Fibroblast of lung (primary cell): ENCODE measurements around the gene FHIT. TPM values are rescaled to one million over a fixed set of nuclear protein-coding genes. Genes with fewer than 3 reads are reported as not detected.

Source experiments
- DNase-seq, 2 donors: peaks; one replicate each; pipeline versions ENCODE4 v3.0.0 to v3.0.0-alpha.2; 2010; ENCODE audit warnings: low read depth in 2 of 2
- H2AFZ ChIP-seq: 2 replicates; pipeline ENCODE4 v1.5.1; 2012; ENCODE audit warnings: low read length, control low read depth, inconsistent platforms
- H3K27ac ChIP-seq: 2 replicates; pipeline ENCODE4 v1.5.1; 2011; ENCODE audit warnings: low read length, control low read depth; ENCODE audit not compliant: insufficient read depth
- H3K27me3 ChIP-seq: 2 replicates; pipeline ENCODE4 v1.5.1; 2011; ENCODE audit warnings: mild to moderate bottlenecking, low read length; ENCODE audit not compliant: control insufficient read depth, insufficient read depth
- H3K36me3 ChIP-seq: 2 replicates; pipeline ENCODE4 v1.5.1; 2011; ENCODE audit warnings: low read length; ENCODE audit not compliant: control insufficient read depth, insufficient read depth
- H3K4me1 ChIP-seq: 2 replicates; pipeline ENCODE4 v1.5.1; 2011; ENCODE audit warnings: low read length; ENCODE audit not compliant: control insufficient read depth, insufficient read depth; ENCODE audit errors: extremely low read depth
- H3K4me2 ChIP-seq: 2 replicates; pipeline ENCODE4 v1.5.1; 2011; ENCODE audit warnings: low read length, control low read depth; ENCODE audit not compliant: insufficient read depth; ENCODE audit errors: extremely low read depth
- H3K4me3 ChIP-seq, 4 experiments: fragments of 200-600 bp in 1 of 4; sonication (generic) in 1 of 4; replicated peaks in 1 of 4; 2 replicates each; pipeline ENCODE4 v1.5.1; 2011 to 2016; ENCODE audit warnings: low read length in 4 of 4, low read depth in 3 of 4, mild to moderate bottlenecking in 3 of 4, control low read depth in 2 of 4, inconsistent platforms in 1 of 4, mixed read lengths in 1 of 4; ENCODE audit not compliant: insufficient read depth in 1 of 4; ENCODE audit errors: control extremely low read depth in 1 of 4
- H3K79me2 ChIP-seq: 2 replicates; pipeline ENCODE4 v1.5.1; 2012; ENCODE audit warnings: mild to moderate bottlenecking, low read length, inconsistent platforms; ENCODE audit not compliant: control insufficient read depth, insufficient read depth
- H3K9ac ChIP-seq: 2 replicates; pipeline ENCODE4 v1.5.1; 2011; ENCODE audit warnings: mild to moderate bottlenecking, low read length, control low read depth; ENCODE audit not compliant: insufficient read depth
- H3K9me3 ChIP-seq: 2 replicates; pipeline ENCODE4 v1.5.1; 2012; ENCODE audit warnings: low read depth, low read length; ENCODE audit not compliant: control insufficient read depth, insufficient read depth
- H4K20me1 ChIP-seq: 2 replicates; pipeline ENCODE4 v1.5.1; 2011; ENCODE audit warnings: low read length; ENCODE audit not compliant: control insufficient read depth, insufficient read depth; ENCODE audit errors: extremely low read depth
- CTCF ChIP-seq, 2 donors: IDR thresholded peaks in 1 of 2; conservative IDR thresholded peaks in 1 of 2; 1 replicate in 1 of 2; 2 replicates in 1 of 2; pipeline ENCODE4 v1.5.1; 2011 to 2012; ENCODE audit warnings: low read length in 2 of 2, control low read depth in 1 of 2, inconsistent platforms in 1 of 2, low read depth in 1 of 2, mild to moderate bottlenecking in 1 of 2
- EZH2 ChIP-seq: IDR thresholded peaks from 2 replicates; pipeline ENCODE4 v1.5.1; 2012; ENCODE audit warnings: low read length, control low read depth, mild to moderate bottlenecking; ENCODE audit errors: missing control alignments
- polyA plus RNA-seq, 2 donors: library from polyadenylated mRNA; depleted of rRNA in 1 of 2; stranded (reverse) in 1 of 2; unstranded in 1 of 2; fragments of >200 nt; gene quantifications; 2 replicates each; pipeline ENCODE4 v1.2.1, GENCODE V29; 2011 to 2012; ENCODE audit warnings: missing spikeins in 1 of 2
- total RNA-seq: library from RNA; depleted of rRNA; stranded (reverse); fragments of >200 nt; gene quantifications from 2 replicates; pipeline ENCODE4 v1.2.1, GENCODE V29; 2014

Gene FHIT
- total and polyA plus RNA-seq, 2 donors (not counting 1 experiment from before 2014, with no cell fraction given), result 0.79 to 2.1 TPM

GRCh38 chr3:60229502-60229901 is 1021.8 kb downstream of the FHIT start:
- Histone ChIP-seq H4K20me1 (no peaks in the 10 kb centered on the region), H2AFZ (no peak overlapping the region), H3K4me2 (no peak overlapping the region), H3K9me3 (no peaks in the 10 kb centered on the region), H3K79me2 (no peaks in the 10 kb centered on the region), H3K9ac (no peak overlapping the region), H3K4me3 (no peak overlapping the region), H3K27ac (no peak overlapping the region), H3K4me1 (no peaks in the 10 kb centered on the region), H3K27me3 (no peaks in the 10 kb centered on the region), H3K36me3 (no peaks in the 10 kb centered on the region)
- no peak for TF ChIP-seq EZH2
- TF ChIP-seq CTCF (conservative IDR thresholded peaks at IDR 0.05 in 1 of 2, IDR thresholded peaks at IDR 0.05 in 1 of 2; ENCODE audit: low read depth in 1 of 2, low read length in 2 of 2), result no peak
- DNase-seq, result no peak

- H3K36me3 ChIP-seq, result no peaks in the 10 kb centered on the region
- H2AFZ ChIP-seq, result no peak overlapping the region
Observed at GRCh38 chr3:60228823-60229222, 1022.4 kb downstream of the FHIT start.

GRCh38 chr3:60226912-60227311 is 1024.3 kb downstream of the FHIT start:
- Histone ChIP-seq H3K4me1 (no peaks in the 10 kb centered on the region), H3K4me2 (no peak overlapping the region), H3K4me3 (no peak overlapping the region), H2AFZ (no peak overlapping the region), H3K79me2 (no peaks in the 10 kb centered on the region), H3K36me3 (no peaks in the 10 kb centered on the region), H3K27me3 (no peaks in the 10 kb centered on the region), H3K9me3 (no peaks in the 10 kb centered on the region), H3K27ac (no peak overlapping the region), H3K9ac (no peak overlapping the region), H4K20me1 (no peaks in the 10 kb centered on the region)
- peak in 1 of 2 donors; percentile 10 for DNase-seq
- TF ChIP-seq CTCF (conservative IDR thresholded peaks at IDR 0.05 in 1 of 2, IDR thresholded peaks at IDR 0.05 in 1 of 2; ENCODE audit: low read depth in 1 of 2, low read length in 2 of 2) (no peak), EZH2 (no peak)

More at GRCh38 chr3:60228823-60229222, 1022.4 kb downstream of the FHIT start:
- TF ChIP-seq CTCF (conservative IDR thresholded peaks at IDR 0.05 in 1 of 2, IDR thresholded peaks at IDR 0.05 in 1 of 2; ENCODE audit: low read depth in 1 of 2, low read length in 2 of 2), result no peak
- no peak for TF ChIP-seq EZH2
- no peak overlapping the region for H3K4me3 ChIP-seq
- no peaks in the 10 kb centered on the region for H4K20me1 ChIP-seq
- no peaks in the 10 kb centered on the region for H3K79me2 ChIP-seq
- H3K9me3 ChIP-seq, result no peaks in the 10 kb centered on the region
- no peaks in the 10 kb centered on the region for H3K27me3 ChIP-seq
- H3K9ac ChIP-seq, result no peak overlapping the region
- no peak for DNase-seq
- no peak overlapping the region for H3K4me2 ChIP-seq
- H3K4me1 ChIP-seq, result no peaks in the 10 kb centered on the region
- no peak overlapping the region for H3K27ac ChIP-seq
